ENCODE results near the gene PCSK7. TPM values are rescaled to one million over a fixed set of nuclear protein-coding genes. Genes with fewer than 3 reads are reported as not detected.

The PCSK7 gene
- total RNA-seq, 1 experiment from 2014 or later: 50.7 TPM

DNA sequence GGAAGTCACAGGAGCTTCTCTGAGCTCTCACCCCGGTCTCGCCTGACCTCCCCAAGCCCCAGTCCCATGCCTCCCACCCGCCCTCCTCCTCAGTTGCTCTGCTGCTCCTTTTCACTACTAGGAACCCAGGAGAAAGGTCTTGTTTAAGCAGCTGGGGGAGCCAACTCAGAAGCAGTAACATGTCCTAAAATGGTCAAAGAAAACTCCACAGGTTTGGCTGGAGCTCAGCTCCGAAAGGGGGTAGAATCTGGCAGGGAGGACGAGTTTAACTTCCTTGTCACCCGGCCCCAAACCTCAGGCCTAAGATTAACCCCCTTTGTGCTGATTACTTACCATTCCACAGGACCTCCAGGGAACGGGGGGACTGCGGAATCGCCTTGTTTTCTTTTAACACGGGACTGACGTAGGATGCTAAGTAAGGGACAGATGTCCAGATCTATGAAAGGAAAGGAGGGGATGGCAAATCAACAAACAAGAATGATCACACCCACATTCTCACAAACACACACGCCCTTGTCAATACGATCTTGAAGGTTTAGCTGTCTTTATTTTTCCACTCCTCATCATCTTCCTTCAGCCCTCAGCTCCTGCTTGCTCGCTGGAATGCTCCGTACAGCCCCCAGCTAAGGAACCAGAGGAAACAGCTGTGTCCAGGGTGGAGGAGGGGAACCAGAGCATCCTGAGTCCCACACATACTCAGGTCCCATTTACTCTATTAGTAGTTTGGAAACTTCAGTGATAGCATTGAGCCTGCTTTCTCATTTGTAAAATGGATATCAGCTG, 13.5 kb downstream of the PCSK7 start:
- no peak overlapping the region for H3K18ac ChIP-seq (ENCODE audit: insufficient read length, low read depth, low read length)
- H4K5ac ChIP-seq (ENCODE audit: insufficient read length, low read depth, low read length): no peak overlapping the region
- peaks cover 6 to 7% of the 10 kb centered on the region in 2 experiments for H3K4me1 Mint-ChIP-seq
- no peak overlapping the region for H2BK15ac ChIP-seq (ENCODE audit: low read depth, low read length)
- no peak overlapping the region for H3K23ac ChIP-seq (ENCODE audit: insufficient read length, low read depth, low read length)
- no peaks in the 10 kb centered on the region for H3K4me1 ChIP-seq (ENCODE audit: insufficient read depth, low read length)
- H4K8ac ChIP-seq (replicated peaks; ENCODE audit: insufficient read length, low read depth, low read length): no peak overlapping the region
- no peaks in the 10 kb centered on the region for H3K23me2 ChIP-seq (ENCODE audit: insufficient read length, low read depth, low read length, poor library complexity, severe bottlenecking)
- H3K4me2 ChIP-seq (ENCODE audit: insufficient read depth, insufficient read length, low read length): no peak overlapping the region
- WGBS (ENCODE audit: extremely low coverage, insufficient read length, low lambda C conversion rate): no CpG with 5 or more reads among the region's 15 CpGs
- H3K4ac ChIP-seq (ENCODE audit: low read depth, low read length): no peak overlapping the region
- no peaks in the 10 kb centered on the region for H3K9me3 Mint-ChIP-seq
- no peaks in the 10 kb centered on the region for H4K20me1 ChIP-seq (ENCODE audit: control insufficient read depth, insufficient read depth, insufficient read length)
- H3K79me1 ChIP-seq (ENCODE audit: insufficient read depth, low read depth, low read length, poor library complexity, severe bottlenecking): no peaks in the 10 kb centered on the region
- TF ChIP-seq, protein P1, sequence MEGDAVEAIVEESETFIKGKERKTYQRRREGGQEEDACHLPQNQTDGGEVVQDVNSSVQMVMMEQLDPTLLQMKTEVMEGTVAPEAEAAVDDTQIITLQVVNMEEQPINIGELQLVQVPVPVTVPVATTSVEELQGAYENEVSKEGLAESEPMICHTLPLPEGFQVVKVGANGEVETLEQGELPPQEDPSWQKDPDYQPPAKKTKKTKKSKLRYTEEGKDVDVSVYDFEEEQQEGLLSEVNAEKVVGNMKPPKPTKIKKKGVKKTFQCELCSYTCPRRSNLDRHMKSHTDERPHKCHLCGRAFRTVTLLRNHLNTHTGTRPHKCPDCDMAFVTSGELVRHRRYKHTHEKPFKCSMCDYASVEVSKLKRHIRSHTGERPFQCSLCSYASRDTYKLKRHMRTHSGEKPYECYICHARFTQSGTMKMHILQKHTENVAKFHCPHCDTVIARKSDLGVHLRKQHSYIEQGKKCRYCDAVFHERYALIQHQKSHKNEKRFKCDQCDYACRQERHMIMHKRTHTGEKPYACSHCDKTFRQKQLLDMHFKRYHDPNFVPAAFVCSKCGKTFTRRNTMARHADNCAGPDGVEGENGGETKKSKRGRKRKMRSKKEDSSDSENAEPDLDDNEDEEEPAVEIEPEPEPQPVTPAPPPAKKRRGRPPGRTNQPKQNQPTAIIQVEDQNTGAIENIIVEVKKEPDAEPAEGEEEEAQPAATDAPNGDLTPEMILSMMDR (conservative IDR thresholded peaks at IDR 0.05): no peak
- H2BK5ac ChIP-seq (ENCODE audit: insufficient read length, low read length): no peak overlapping the region
- H2AFZ ChIP-seq (ENCODE audit: low read length): no peak overlapping the region
- no peak overlapping the region for H3K27ac ChIP-seq (ENCODE audit: insufficient read length, low read depth, low read length)
- H3K27ac Mint-ChIP-seq: no peak overlapping the region; a peak in 1 of 7 replicates
- H3T11ph ChIP-seq (ENCODE audit: low read length): no peak overlapping the region
- no peak overlapping the region for H2AK5ac ChIP-seq (ENCODE audit: insufficient read length, low read length)
- H3K14ac ChIP-seq (ENCODE audit: insufficient read depth, low read length): no peak overlapping the region
- no peak overlapping the region for H2BK20ac ChIP-seq (ENCODE audit: low read depth, low read length, poor library complexity, severe bottlenecking)
- no peak overlapping the region for H2BK12ac ChIP-seq (ENCODE audit: insufficient read length, low read depth, low read length)
- no peaks in the 10 kb centered on the region for H3K79me2 ChIP-seq (ENCODE audit: insufficient read depth, low read length)
- H2BK120ac ChIP-seq (ENCODE audit: low read depth, low read length, poor library complexity, severe bottlenecking): no peak overlapping the region
- H3K9ac ChIP-seq (ENCODE audit: extremely low read depth, insufficient read length, low read length): no peak overlapping the region
- no peak for DNase-seq
- peaks cover 9 to 64% (median 35%) of the 10 kb centered on the region in 3 experiments for H3K36me3 Mint-ChIP-seq (ENCODE audit: insufficient read depth in 1 of 3, low read depth in 3 of 3)
- no peaks in the 10 kb centered on the region for H3K27me3 Mint-ChIP-seq (ENCODE audit: low read depth)
- no peak overlapping the region for H3K4me3 Mint-ChIP-seq
- no peak overlapping the region for H4K91ac ChIP-seq (ENCODE audit: insufficient read length, low read depth, low read length)
- no peak overlapping the region for H3K56ac ChIP-seq (ENCODE audit: insufficient read length, low read depth, low read length)
- no peaks in the 10 kb centered on the region for H3K27me3 ChIP-seq (ENCODE audit: insufficient read depth, low read length)
- no peaks in the 10 kb centered on the region for H3K9me3 ChIP-seq (ENCODE audit: control insufficient read depth, low read depth, low read length)
